ENCODE measurements around the gene RASGRF2. TPM values are rescaled to one million over a fixed set of nuclear protein-coding genes. Genes with fewer than 3 reads are reported as not detected.

Gene RASGRF2
- total RNA-seq, 1 experiment from 2014 or later = not detected

DNA sequence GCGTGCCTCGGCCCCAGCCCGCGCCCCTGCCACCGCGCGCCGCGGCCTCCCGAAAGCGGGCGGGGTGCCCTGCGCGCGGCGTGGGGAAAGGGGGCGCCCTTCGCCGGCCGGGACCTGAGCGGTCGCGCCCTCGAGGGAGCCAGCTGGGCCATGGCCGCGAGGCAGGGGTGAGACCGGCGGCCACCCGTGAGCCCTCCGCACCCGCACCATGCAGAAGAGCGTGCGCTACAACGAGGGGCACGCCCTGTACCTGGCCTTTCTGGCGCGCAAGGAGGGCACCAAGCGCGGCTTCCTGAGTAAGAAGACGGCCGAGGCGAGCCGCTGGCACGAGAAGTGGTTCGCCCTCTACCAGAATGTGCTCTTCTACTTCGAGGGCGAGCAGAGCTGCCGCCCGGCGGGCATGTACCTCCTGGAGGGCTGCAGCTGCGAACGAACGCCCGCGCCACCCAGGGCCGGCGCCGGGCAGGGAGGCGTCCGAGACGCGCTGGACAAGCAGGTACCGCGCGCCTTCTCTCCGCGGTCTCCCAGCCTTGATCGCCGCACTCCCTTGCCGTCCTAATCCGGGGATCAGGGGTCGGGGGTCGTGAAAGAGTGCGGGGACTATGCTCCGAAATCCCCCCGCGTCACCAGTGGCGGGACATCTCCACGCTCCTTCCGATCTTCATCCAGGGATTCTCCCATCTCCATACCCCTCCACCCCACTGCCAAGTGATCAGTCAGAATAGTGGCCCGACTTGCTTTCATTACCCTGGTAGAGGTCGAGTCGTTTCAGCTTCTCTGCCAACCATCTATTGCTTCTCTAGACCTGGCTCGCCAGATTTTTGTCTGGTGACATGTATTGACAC lies 590 bp downstream of the RASGRF2 start:
- no peak overlapping the region for H3K4me3 Mint-ChIP-seq (ENCODE audit: unreplicated experiment)
- ChIA-PET CTCF (no interaction called here), POLR2A (no interaction called here)
- peaks cover 9% of the 10 kb centered on the region for H3K9me3 Mint-ChIP-seq (ENCODE audit: unreplicated experiment)
- no peaks in the 10 kb centered on the region for H3K36me3 Mint-ChIP-seq (ENCODE audit: insufficient read depth, unreplicated experiment)
- DNase-seq (ENCODE audit: unreplicated experiment) = no peak
- TF ChIP-seq, protein P1, sequence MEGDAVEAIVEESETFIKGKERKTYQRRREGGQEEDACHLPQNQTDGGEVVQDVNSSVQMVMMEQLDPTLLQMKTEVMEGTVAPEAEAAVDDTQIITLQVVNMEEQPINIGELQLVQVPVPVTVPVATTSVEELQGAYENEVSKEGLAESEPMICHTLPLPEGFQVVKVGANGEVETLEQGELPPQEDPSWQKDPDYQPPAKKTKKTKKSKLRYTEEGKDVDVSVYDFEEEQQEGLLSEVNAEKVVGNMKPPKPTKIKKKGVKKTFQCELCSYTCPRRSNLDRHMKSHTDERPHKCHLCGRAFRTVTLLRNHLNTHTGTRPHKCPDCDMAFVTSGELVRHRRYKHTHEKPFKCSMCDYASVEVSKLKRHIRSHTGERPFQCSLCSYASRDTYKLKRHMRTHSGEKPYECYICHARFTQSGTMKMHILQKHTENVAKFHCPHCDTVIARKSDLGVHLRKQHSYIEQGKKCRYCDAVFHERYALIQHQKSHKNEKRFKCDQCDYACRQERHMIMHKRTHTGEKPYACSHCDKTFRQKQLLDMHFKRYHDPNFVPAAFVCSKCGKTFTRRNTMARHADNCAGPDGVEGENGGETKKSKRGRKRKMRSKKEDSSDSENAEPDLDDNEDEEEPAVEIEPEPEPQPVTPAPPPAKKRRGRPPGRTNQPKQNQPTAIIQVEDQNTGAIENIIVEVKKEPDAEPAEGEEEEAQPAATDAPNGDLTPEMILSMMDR (IDR thresholded peaks at IDR 0.05; ENCODE audit: unreplicated experiment) = no peak
- intact Hi-C loops (cut with micrococcal nuclease) = no loop called here
- peaks cover 26% of the 10 kb centered on the region for H3K27me3 Mint-ChIP-seq (ENCODE audit: insufficient read depth, unreplicated experiment)
- peaks cover 12% of the 10 kb centered on the region for H3K4me1 Mint-ChIP-seq (ENCODE audit: insufficient read depth, unreplicated experiment)
- BruUV-seq (replicated peaks) = no TSS peak
- H3K27ac Mint-ChIP-seq (ENCODE audit: low read depth, unreplicated experiment) = no peak overlapping the region

- intact Hi-C loops (cut with micrococcal nuclease) = no loop called here
- no peaks in the 10 kb centered on the region for H3K36me3 Mint-ChIP-seq (ENCODE audit: insufficient read depth, unreplicated experiment)
- no peak for DNase-seq (ENCODE audit: unreplicated experiment)
- peaks cover 26% of the 10 kb centered on the region for H3K27me3 Mint-ChIP-seq (ENCODE audit: insufficient read depth, unreplicated experiment)
- no TSS peak for BruUV-seq (replicated peaks)
- TF ChIP-seq, protein P1 (IDR thresholded peaks at IDR 0.05; ENCODE audit: unreplicated experiment) = no peak
- no peak overlapping the region for H3K27ac Mint-ChIP-seq (ENCODE audit: low read depth, unreplicated experiment)
- peaks cover 9% of the 10 kb centered on the region for H3K9me3 Mint-ChIP-seq (ENCODE audit: unreplicated experiment)
- ChIA-PET POLR2A (no interaction called here), CTCF (no interaction called here)
- no peak overlapping the region for H3K4me3 Mint-ChIP-seq (ENCODE audit: unreplicated experiment)
- H3K4me1 Mint-ChIP-seq (ENCODE audit: insufficient read depth, unreplicated experiment) = peaks cover 12% of the 10 kb centered on the region
Measured at GRCh38 chr5:80961376-80962281, 1.5 kb downstream of the RASGRF2 start.

DNA sequence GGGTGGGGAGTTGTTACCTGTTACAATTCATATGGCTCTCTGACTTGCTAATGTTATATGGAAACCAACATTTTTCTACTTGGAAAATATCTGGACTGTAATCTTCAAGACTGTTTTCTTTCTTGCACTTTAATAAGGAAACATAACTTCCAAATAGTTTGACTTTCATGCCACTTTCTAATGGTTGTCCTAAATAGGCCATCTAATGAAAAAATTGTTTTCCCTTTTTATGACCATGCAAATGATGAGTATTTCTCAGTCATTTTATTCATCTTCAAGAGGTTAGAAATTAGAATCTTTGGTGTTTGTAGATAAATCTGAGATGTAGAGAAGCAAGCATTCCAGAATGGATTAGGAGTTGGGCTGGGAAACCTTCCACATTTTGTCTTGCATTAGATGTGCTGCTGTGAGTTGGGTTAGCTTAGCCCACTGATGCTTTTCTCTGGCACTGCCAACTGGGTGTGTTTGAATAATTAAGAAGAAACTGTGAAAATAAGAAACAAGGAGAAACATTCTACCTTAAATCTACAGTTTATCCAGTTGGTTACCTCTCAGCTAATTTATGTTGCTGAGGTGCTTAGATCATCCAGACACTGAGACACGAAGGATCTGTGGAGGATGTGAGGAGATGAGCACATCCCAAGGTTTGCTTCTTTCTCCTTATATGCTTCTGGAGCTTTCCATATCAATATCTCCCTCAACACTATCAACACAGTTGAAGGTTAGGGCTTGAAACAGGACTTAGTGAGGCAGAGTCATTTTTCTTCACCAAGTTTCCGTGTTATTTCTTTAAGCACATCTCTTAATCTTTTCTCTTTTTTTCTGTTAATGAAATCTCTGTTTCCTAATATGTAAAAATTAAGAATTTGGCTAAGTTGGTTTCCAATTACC lies 2.7 kb downstream of the RASGRF2 start:
- Mint-ChIP-seq H3K9me3 (ENCODE audit: unreplicated experiment) (peaks cover 9% of the 10 kb centered on the region), H3K27me3 (ENCODE audit: insufficient read depth, unreplicated experiment) (peaks cover 26% of the 10 kb centered on the region), H3K4me3 (ENCODE audit: unreplicated experiment) (no peak overlapping the region), H3K36me3 (ENCODE audit: insufficient read depth, unreplicated experiment) (no peaks in the 10 kb centered on the region), H3K27ac (ENCODE audit: low read depth, unreplicated experiment) (no peak overlapping the region), H3K4me1 (ENCODE audit: insufficient read depth, unreplicated experiment) (peaks cover 19% of the 10 kb centered on the region)
- TF ChIP-seq, protein P1 (IDR thresholded peaks at IDR 0.05; ENCODE audit: unreplicated experiment) = no peak
- intact Hi-C loops (cut with micrococcal nuclease) = no loop called here
- no TSS peak for BruUV-seq (replicated peaks)
- DNase-seq (ENCODE audit: unreplicated experiment) = no peak
- POLR2A ChIA-PET = interaction anchor here (0.7 to 1.0 kb wide), 2 partner anchors 10 to 31 kb away, joined by 3 to 4 read pairs; no protein-coding TSS in a partner anchor
- CTCF ChIA-PET = no interaction called here
